ENCODE results near the gene AP1S2.
"Not testable (repeated sequence)": the region's sequence is repeated elsewhere in the genome, so short reads cannot be mapped to it uniquely, and the experiment has no call there.

Gene AP1S2

GRCh38 chrX:15856222-15856587 lies 1.6 kb upstream of the AP1S2 start:
- FAIRE-seq, result no peak
- DNase-seq (ENCODE audit: insufficient read length, low spot score), result no peak

- FAIRE-seq (no peak), DNase-seq (ENCODE audit: insufficient read length, low spot score) (no peak)
Measured at GRCh38 chrX:15855568-15856221, 1.1 kb upstream of the AP1S2 start.

- DNase-seq (ENCODE audit: insufficient read length, low spot score) (peak; percentile 41), FAIRE-seq (peak; percentile 82)
Measured at GRCh38 chrX:15854080-15854655, 445 bp downstream of the AP1S2 start.

GRCh38 chrX:15853586-15854079 lies 980 bp downstream of the AP1S2 start:
- DNase-seq (ENCODE audit: insufficient read length, low spot score) (no peak), FAIRE-seq (peak; percentile 74)

- FAIRE-seq (no peak), DNase-seq (ENCODE audit: insufficient read length, low spot score) (no peak)
Measured at GRCh38 chrX:15849555-15849954, 5.1 kb downstream of the AP1S2 start.

GRCh38 chrX:15848576-15848975 lies 6.0 kb downstream of the AP1S2 start:
- DNase-seq (ENCODE audit: insufficient read length, low spot score), result no peak
- FAIRE-seq, result no peak

GRCh38 chrX:15843960-15844359 lies 10.7 kb downstream of the AP1S2 start:
- DNase-seq (ENCODE audit: insufficient read length, low spot score), result no peak
- FAIRE-seq, result no peak

- DNase-seq (ENCODE audit: insufficient read length, low spot score), result no peak
- FAIRE-seq, result no peak
Measured at GRCh38 chrX:15841853-15842516, 12.6 kb downstream of the AP1S2 start.

- FAIRE-seq (no peak), DNase-seq (ENCODE audit: insufficient read length, low spot score) (no peak)
Measured at GRCh38 chrX:15838017-15838416, 16.6 kb downstream of the AP1S2 start.

GRCh38 chrX:15834827-15835595 lies 19.6 kb downstream of the AP1S2 start:
- FAIRE-seq (no peak), DNase-seq (ENCODE audit: insufficient read length, low spot score) (no peak)

- FAIRE-seq, result no peak
- DNase-seq (ENCODE audit: insufficient read length, low spot score), result no peak
Measured at GRCh38 chrX:15834053-15834452, 20.6 kb downstream of the AP1S2 start.

GRCh38 chrX:15831347-15831746 lies 23.3 kb downstream of the AP1S2 start:
- not testable (repeated sequence) for DNase-seq (ENCODE audit: insufficient read length, low spot score)
- peak; percentile 80 for FAIRE-seq

GRCh38 chrX:15829217-15829616 lies 25.4 kb downstream of the AP1S2 start:
- DNase-seq (ENCODE audit: insufficient read length, low spot score) (no peak), FAIRE-seq (no peak)

- DNase-seq (ENCODE audit: insufficient read length, low spot score) (no peak), FAIRE-seq (no peak)
Measured at GRCh38 chrX:15825936-15826335, 28.7 kb downstream of the AP1S2 start.

GRCh38 chrX:15822922-15823321 lies 31.7 kb downstream of the AP1S2 start:
- no peak for FAIRE-seq
- DNase-seq (ENCODE audit: insufficient read length, low spot score), result no peak

- FAIRE-seq (no peak), DNase-seq (ENCODE audit: insufficient read length, low spot score) (no peak)
Measured at GRCh38 chrX:15820106-15821073, 34.2 kb downstream of the AP1S2 start.

GRCh38 chrX:15816886-15817285 lies 37.7 kb downstream of the AP1S2 start:
- no peak for FAIRE-seq
- DNase-seq (ENCODE audit: insufficient read length, low spot score), result no peak

GRCh38 chrX:15816438-15816809 lies 38.2 kb downstream of the AP1S2 start:
- DNase-seq (ENCODE audit: insufficient read length, low spot score) (no peak), FAIRE-seq (no peak)

GRCh38 chrX:15815779-15816437 lies 38.7 kb downstream of the AP1S2 start:
- FAIRE-seq (no peak), DNase-seq (ENCODE audit: insufficient read length, low spot score) (no peak)
